NCI-H748 (cell line): ENCODE measurements around the gene TUBA1A.
"Not testable (repeated sequence)": the region's sequence is repeated elsewhere in the genome, so short reads cannot be mapped to it uniquely, and the experiment has no call there.

Experiments used
- DNase-seq: peaks from one replicate; lab custom pipeline; 2025; ENCODE audit not compliant: unreplicated experiment; lab: John Stamatoyannopoulos, UW

TUBA1A gene

GRCh38 chr12:49201595-49202295 lies 12.9 kb upstream of the TUBA1A start:
- DNase-seq: peak; percentile 92

GRCh38 chr12:49200919-49201594 lies 12.2 kb upstream of the TUBA1A start:
- peak; percentile 93 for DNase-seq

DNA sequence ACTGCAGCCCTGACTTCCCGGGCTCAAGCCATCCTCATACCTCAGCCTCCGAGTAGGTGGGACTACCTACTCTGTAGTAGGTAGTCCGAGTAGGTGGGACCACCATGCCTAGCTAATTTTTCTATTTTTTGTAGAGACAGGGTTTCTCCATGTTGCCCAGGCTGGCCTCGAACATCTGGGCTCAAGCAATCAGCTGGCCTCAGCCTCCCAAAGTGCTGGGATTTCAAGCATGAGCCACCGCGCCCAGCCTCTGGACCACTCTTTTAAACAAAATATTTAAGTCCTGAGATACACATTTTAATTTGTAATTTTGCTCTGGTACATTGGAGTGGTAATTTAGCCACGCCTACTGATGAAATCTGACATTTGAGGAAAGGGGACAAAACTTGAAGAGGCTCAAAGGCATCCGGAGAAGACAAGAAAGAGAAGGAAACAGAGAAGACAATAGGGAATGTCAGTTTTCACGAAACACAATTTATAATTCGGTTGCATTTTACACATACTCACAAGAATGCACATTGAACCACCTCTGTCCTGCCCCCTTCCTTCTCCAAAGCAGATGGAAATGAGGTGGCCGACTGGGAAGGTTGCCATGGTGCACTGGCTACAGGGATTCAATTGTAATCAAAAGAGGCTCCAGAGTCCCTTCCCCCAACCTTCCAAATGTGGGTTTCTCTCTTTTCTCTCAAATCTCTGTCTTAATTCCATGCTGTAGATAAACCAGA lies 9.7 kb upstream of the TUBA1A start:
- DNase-seq: peak; percentile 76

GRCh38 chr12:49197256-49197655 lies 8.4 kb upstream of the TUBA1A start:
- no peak for DNase-seq

GRCh38 chr12:49195736-49196135 lies 6.9 kb upstream of the TUBA1A start:
- no peak for DNase-seq

GRCh38 chr12:49193746-49194145 lies 4.9 kb upstream of the TUBA1A start:
- DNase-seq: not testable (repeated sequence)

- not testable (repeated sequence) for DNase-seq
These were observed 2.6 kb upstream of the TUBA1A start for GRCh38 chr12:49191498-49191897.

- peak; percentile 39 for DNase-seq
These were observed 2.1 kb upstream of the TUBA1A start for GRCh38 chr12:49190974-49191373.

- DNase-seq: peak; percentile 92
These were observed 1.1 kb upstream of the TUBA1A start for GRCh38 chr12:49189731-49190716.

DNA sequence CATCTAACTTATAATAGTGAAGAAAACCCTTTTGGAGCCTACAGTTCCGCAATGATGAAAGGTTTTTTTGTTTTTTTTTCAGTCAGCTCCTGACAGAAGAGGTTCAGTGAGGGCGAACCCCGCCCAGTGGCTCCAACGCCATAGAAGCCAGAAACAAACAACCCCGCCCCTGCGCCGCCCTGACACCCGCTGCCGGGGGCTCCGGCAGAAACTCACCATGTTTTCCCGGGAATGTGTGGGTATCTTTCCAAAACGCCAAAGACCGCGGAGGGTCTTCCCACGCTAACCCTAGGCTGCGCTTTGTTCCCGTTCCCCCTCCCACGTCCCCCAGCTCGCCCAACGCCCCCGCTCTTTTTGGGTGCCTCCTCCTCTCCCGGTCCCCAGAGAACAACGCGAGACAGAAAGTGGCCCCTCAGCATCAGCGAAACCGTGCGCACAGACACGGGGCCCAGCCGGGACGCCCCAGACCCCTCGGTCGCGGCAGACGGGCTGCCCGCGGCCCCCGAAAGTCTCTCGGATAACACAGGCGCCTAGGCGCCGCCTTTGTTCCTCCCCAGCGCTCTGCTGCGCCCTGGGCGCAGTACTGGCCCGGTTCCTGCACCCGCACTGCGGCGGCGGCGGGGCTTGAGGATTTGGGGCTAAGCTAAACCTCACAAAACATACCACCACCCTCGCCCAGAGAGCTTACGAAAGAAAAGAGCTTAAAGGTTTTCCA lies 522 bp downstream of the TUBA1A start:
- peak; percentile 75 for DNase-seq

DNA sequence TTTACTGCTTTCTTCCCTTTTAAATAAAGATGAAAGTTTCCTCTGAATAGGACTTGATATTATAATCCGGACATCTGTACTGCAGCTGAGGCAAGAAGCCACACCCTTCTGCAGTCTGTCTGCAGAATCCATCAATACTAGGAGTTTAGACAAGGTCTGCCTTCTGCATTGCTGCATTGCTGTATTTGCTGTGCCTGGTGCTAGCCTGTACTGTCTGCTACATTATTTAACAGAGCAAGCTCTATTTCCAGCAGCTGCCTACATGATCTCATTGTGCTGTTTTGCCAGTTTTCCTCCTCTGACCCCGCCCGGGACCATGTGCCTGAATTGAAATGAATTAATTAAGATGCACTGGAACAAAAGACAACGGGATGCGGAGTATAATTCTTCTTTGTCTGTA lies 1.7 kb downstream of the TUBA1A start:
- DNase-seq: peak; percentile 84

DNA sequence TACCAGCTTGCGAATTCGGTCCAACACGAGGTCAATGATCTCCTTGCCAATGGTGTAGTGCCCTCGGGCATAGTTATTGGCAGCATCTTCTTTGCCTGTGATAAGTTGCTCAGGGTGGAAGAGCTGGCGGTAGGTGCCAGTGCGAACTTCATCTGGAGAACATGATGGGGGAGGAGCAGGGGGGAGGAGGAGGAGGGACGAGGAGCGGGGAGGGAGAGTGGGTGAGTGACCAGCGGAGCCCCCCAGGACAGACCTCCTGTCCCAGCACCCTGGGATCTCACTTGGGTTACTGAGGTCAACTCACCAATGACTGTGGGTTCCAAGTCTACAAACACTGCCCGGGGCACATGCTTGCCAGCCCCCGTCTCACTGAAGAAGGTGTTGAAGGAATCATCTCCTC lies 2.6 kb downstream of the TUBA1A start:
- not testable (repeated sequence) for DNase-seq

DNA sequence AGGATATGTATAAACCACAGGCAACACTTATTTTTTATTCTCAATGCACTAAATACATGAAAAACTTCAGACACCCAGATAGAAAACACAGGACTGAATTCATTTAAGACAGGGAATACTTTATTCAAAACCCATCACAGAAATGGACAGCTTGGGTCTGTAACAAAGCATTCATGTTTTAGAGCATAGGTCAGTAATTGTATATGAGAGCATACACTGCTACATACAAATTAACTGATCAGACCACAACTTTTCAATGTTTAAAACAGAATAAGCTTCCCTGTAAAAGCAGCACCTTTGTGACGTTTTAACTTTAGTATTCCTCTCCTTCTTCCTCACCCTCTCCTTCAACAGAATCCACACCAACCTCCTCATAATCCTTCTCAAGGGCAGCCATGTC lies 4.2 kb downstream of the TUBA1A start:
- DNase-seq: not testable (repeated sequence)

GRCh38 chr12:49183214-49183950 lies 5.5 kb downstream of the TUBA1A start:
- DNase-seq: peak; percentile 28

DNA sequence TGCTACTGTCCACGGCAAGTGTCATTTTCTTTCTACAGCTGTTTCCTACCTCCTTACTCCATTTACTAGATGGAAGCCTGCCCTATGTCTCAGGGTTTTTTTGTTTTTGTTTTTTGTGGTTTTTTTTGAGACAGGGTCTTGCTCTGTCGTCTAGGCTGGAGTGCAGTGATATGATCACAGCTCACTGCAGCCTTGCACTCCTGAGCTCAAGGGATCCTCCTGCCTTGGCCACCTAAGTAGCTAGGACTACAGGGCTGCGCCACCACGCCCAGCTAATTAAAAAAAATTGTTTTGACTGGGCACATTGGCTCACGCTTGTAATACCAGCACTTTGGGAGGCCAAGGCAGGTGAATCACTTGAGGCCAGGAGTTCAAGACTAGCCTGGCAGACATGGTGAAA lies 14.7 kb downstream of the TUBA1A start:
- no peak for DNase-seq

DNA sequence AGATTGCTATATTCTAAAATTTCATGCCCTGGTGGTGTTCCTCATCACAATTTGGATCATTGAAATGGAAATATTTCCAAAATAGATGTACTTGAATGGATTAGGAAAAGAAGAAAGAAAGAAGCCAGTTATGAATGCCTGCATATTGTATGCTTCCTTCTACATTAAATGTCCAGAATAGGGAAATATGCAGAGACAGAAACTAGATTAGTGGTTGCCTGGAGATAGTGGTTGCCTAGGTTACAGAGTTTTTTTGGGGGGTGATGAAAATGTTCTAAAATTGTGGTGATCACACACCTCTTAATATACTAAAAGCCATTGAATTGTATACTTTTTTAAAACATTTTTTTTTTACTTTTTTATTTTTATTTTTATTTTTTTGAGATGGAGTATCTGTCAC lies 18.0 kb downstream of the TUBA1A start:
- no peak for DNase-seq

DNA sequence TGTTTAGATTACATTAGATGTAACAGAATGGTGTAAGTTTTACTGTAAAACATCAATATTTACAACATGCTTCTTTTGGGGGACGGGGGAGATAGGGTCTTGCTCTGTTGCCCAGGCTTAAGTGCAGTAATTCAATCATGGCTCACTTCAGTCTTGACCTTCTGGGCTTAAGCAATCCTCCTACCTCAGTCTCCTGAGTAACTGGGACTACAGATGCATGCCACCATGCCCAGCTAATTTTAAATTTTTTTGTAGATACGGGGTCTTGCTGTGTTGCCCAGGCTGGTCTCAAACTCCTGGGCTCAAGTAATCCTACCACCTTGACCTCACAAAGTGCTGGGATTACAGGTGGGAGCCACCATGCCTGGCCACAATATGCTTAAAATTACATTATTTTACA lies 23.8 kb downstream of the TUBA1A start:
- DNase-seq: no peak

GRCh38 chr12:49161901-49162300 lies 27.0 kb downstream of the TUBA1A start:
- not testable (repeated sequence) for DNase-seq

DNA sequence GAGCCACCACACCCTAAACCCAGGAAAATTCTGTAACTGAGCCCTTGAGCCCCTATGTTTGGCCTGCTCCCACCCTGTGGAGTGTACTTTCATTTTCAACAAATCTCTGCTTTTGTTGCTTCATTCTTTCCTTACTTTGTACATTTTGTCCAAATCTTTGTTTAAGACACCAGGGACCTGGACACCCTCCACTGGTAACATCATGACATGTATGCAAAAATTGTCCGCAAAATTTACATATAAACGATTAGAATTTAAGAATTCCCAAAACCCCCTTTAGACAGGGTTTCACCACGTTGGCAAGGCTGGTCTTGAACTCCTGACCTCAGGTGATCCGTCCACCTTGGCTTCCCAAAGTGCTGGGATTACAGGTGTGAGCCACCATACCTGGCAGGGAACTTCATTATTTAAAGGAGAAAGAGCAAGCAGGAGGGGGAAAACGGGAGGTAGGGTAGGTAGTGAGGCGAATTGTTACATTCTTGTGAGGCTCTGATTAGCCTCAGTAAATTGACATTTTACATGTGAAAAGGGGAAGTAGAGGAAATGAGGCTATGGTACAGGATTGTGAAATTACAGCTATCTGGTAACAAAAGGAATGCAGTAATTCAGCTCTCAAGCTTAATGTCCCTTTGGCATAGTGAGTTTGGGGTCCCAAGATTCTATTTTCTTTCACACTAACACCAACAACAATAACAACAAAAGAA lies 27.6 kb downstream of the TUBA1A start:
- no peak for DNase-seq
